Measurements from ENCODE around the gene MRGPRD.
"Not testable (repeated sequence)": the region's sequence is repeated elsewhere in the genome, so short reads cannot be mapped to it uniquely, and the experiment has no call there.

The MRGPRD gene

DNA sequence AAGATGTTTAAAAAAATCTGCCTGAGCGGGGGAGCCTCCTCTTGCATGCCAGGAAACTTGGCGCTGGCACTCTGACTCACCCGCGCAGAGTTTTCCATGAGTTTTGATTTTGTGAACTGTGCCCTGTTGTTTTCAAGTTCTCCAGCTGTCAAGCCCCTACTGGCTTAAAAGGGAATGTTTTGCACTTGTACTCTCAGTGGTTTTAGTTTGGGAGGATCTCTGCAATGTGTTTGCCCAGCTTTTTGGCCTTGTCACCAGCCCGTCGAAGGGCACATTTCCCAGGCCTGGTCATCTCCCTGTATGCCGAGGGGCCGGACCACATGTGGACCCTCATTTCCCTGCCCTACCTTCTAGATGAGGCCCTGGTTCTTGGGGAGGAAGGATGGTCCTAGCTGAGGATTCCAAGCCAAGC, 20.1 kb upstream of the MRGPRD start:
- no peak overlapping the region for H3K4me3 ChIP-seq (ENCODE audit: insufficient read depth, low read depth, low read length)
- 91 to 93% methylated on average over 8 of the region's 8 CpGs for WGBS, 2 experiments
- H3K9me3 ChIP-seq (ENCODE audit: control insufficient read depth, low read length), result no peaks in the 10 kb centered on the region
- no peak overlapping the region for H3K27ac ChIP-seq (ENCODE audit: insufficient read depth, low read depth, low read length, poor library complexity, severe bottlenecking)
- no peaks in the 10 kb centered on the region for H3K27me3 ChIP-seq (ENCODE audit: control insufficient read depth, insufficient read depth, low read length, poor library complexity, severe bottlenecking)
- H3K4me1 ChIP-seq (ENCODE audit: control insufficient read depth, insufficient read depth, low read length), result no peaks in the 10 kb centered on the region
- H3K36me3 ChIP-seq (ENCODE audit: control insufficient read depth, insufficient read depth, low read length), result no peaks in the 10 kb centered on the region

- WGBS, 2 experiments, result 94 to 95% methylated on average over 5 of the region's 5 CpGs
- H3K27ac ChIP-seq (ENCODE audit: insufficient read depth, low read depth, low read length, poor library complexity, severe bottlenecking), result no peak overlapping the region
Observed at GRCh38 chr11:69000391-69000790, 19.6 kb upstream of the MRGPRD start.

DNA sequence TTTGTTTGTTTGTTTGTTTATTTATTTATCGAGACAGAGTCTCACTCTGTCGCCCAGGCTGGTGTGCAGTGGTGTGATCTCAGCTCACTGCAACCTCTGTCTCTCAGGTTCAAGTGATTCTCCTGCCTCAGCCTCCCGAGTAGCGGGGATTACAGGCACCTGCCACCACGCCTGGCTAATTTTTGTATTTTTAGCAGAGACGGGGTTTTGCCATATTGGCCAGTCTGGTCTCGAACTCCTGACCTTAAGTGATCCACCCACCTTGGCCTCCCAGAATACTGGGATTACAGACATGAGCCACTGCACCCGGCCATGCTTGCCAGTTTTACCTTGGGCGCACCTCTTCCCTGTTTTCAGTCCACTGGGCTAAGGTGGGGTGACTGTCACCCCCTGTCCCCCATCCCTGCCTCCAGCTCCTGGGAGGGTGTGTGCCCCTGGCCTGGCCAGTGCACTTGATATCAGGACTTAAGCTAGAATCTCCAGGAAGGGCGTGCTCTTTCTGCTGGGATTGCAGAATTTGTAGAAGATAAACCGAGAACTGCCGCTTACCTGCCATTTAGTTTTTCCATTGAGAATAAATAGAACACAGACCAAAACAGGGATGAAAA, 19.1 kb upstream of the MRGPRD start:
- H3K27ac ChIP-seq (ENCODE audit: insufficient read depth, low read depth, low read length, poor library complexity, severe bottlenecking); H3K36me3 ChIP-seq (ENCODE audit: control insufficient read depth, insufficient read depth, low read length): not testable (repeated sequence)
- WGBS, 2 experiments, result 93 to 95% methylated on average over 12 of the region's 12 CpGs

More at GRCh38 chr11:69000391-69000790, 19.6 kb upstream of the MRGPRD start:
- Histone ChIP-seq H3K36me3 (ENCODE audit: control insufficient read depth, insufficient read depth, low read length) (no peaks in the 10 kb centered on the region), H3K4me1 (ENCODE audit: control insufficient read depth, insufficient read depth, low read length) (no peaks in the 10 kb centered on the region), H3K4me3 (ENCODE audit: insufficient read depth, low read depth, low read length) (no peak overlapping the region), H3K27me3 (ENCODE audit: control insufficient read depth, insufficient read depth, low read length, poor library complexity, severe bottlenecking) (no peaks in the 10 kb centered on the region), H3K9me3 (ENCODE audit: control insufficient read depth, low read length) (no peaks in the 10 kb centered on the region)

GRCh38 chr11:68999093-68999747, 18.4 kb upstream of the MRGPRD start:
- Histone ChIP-seq H3K36me3 (ENCODE audit: control insufficient read depth, insufficient read depth, low read length) (no peaks in the 10 kb centered on the region), H3K4me1 (ENCODE audit: control insufficient read depth, insufficient read depth, low read length) (no peaks in the 10 kb centered on the region), H3K9me3 (ENCODE audit: control insufficient read depth, low read length) (no peaks in the 10 kb centered on the region), H3K27me3 (ENCODE audit: control insufficient read depth, insufficient read depth, low read length, poor library complexity, severe bottlenecking) (no peaks in the 10 kb centered on the region), H3K27ac (ENCODE audit: insufficient read depth, low read depth, low read length, poor library complexity, severe bottlenecking) (no peak overlapping the region), H3K4me3 (ENCODE audit: insufficient read depth, low read depth, low read length) (no peak overlapping the region)
- WGBS, 2 experiments, result 92 to 93% methylated on average over 8 of the region's 8 CpGs

More for the DNA sequence above, 19.1 kb upstream of the MRGPRD start:
- not testable (repeated sequence) for H3K9me3 ChIP-seq (ENCODE audit: control insufficient read depth, low read length); H3K27me3 ChIP-seq (ENCODE audit: control insufficient read depth, insufficient read depth, low read length, poor library complexity, severe bottlenecking); H3K4me1 ChIP-seq (ENCODE audit: control insufficient read depth, insufficient read depth, low read length); H3K4me3 ChIP-seq (ENCODE audit: insufficient read depth, low read depth, low read length)

- Histone ChIP-seq H3K36me3 (ENCODE audit: control insufficient read depth, insufficient read depth, low read length) (no peaks in the 10 kb centered on the region), H3K4me1 (ENCODE audit: control insufficient read depth, insufficient read depth, low read length) (no peaks in the 10 kb centered on the region), H3K27me3 (ENCODE audit: control insufficient read depth, insufficient read depth, low read length, poor library complexity, severe bottlenecking) (no peaks in the 10 kb centered on the region), H3K4me3 (ENCODE audit: insufficient read depth, low read depth, low read length) (no peak overlapping the region), H3K27ac (ENCODE audit: insufficient read depth, low read depth, low read length, poor library complexity, severe bottlenecking) (no peak overlapping the region), H3K9me3 (ENCODE audit: control insufficient read depth, low read length) (no peaks in the 10 kb centered on the region)
- WGBS, 2 experiments, result 78 to 83% methylated on average over 13 of the region's 13 CpGs
Observed at GRCh38 chr11:68998390-68998911, 17.7 kb upstream of the MRGPRD start.

GRCh38 chr11:68997995-68998348, 17.2 kb upstream of the MRGPRD start:
- Histone ChIP-seq H3K4me3 (ENCODE audit: insufficient read depth, low read depth, low read length) (no peak overlapping the region), H3K36me3 (ENCODE audit: control insufficient read depth, insufficient read depth, low read length) (no peaks in the 10 kb centered on the region), H3K4me1 (ENCODE audit: control insufficient read depth, insufficient read depth, low read length) (no peaks in the 10 kb centered on the region), H3K27me3 (ENCODE audit: control insufficient read depth, insufficient read depth, low read length, poor library complexity, severe bottlenecking) (no peaks in the 10 kb centered on the region), H3K9me3 (ENCODE audit: control insufficient read depth, low read length) (no peaks in the 10 kb centered on the region), H3K27ac (ENCODE audit: insufficient read depth, low read depth, low read length, poor library complexity, severe bottlenecking) (no peak overlapping the region)

GRCh38 chr11:68997124-68997994, 16.6 kb upstream of the MRGPRD start:
- Histone ChIP-seq H3K27me3 (ENCODE audit: control insufficient read depth, insufficient read depth, low read length, poor library complexity, severe bottlenecking) (no peaks in the 10 kb centered on the region), H3K27ac (ENCODE audit: insufficient read depth, low read depth, low read length, poor library complexity, severe bottlenecking) (no peak overlapping the region), H3K36me3 (ENCODE audit: control insufficient read depth, insufficient read depth, low read length) (no peaks in the 10 kb centered on the region), H3K4me1 (ENCODE audit: control insufficient read depth, insufficient read depth, low read length) (no peaks in the 10 kb centered on the region), H3K4me3 (ENCODE audit: insufficient read depth, low read depth, low read length) (no peak overlapping the region), H3K9me3 (ENCODE audit: control insufficient read depth, low read length) (no peaks in the 10 kb centered on the region)
- WGBS, 2 experiments, result 88 to 89% methylated on average over 19 of the region's 19 CpGs

GRCh38 chr11:68996376-68997123, 15.8 kb upstream of the MRGPRD start:
- Histone ChIP-seq H3K27ac (ENCODE audit: insufficient read depth, low read depth, low read length, poor library complexity, severe bottlenecking) (no peak overlapping the region), H3K4me1 (ENCODE audit: control insufficient read depth, insufficient read depth, low read length) (no peaks in the 10 kb centered on the region), H3K27me3 (ENCODE audit: control insufficient read depth, insufficient read depth, low read length, poor library complexity, severe bottlenecking) (no peaks in the 10 kb centered on the region), H3K36me3 (ENCODE audit: control insufficient read depth, insufficient read depth, low read length) (no peaks in the 10 kb centered on the region), H3K9me3 (ENCODE audit: control insufficient read depth, low read length) (no peaks in the 10 kb centered on the region), H3K4me3 (ENCODE audit: insufficient read depth, low read depth, low read length) (no peak overlapping the region)
- WGBS, 2 experiments, result 93 to 94% methylated on average over 24 of the region's 24 CpGs

DNA sequence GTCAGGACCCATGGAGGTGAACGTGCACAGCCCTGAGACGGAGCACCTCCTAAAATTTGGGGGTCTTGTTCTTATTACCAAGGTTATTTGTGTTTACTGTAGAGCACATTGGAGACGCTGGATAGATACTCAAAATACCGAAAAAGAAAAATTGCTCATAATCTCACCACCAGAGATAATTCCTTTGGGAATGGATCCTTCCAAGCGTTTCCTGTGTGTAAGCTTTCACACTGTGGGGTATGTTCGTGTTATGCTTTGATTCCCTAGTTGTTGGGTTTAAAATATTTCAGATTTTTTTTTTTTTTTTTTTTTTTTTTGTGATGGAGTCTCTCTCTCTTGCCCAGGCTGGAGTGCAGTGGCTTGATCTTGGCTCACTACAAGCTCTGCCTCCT, 14.1 kb upstream of the MRGPRD start:
- Histone ChIP-seq H3K9me3 (ENCODE audit: control insufficient read depth, low read length) (no peaks in the 10 kb centered on the region), H3K27ac (ENCODE audit: insufficient read depth, low read depth, low read length, poor library complexity, severe bottlenecking) (no peak overlapping the region), H3K4me3 (ENCODE audit: insufficient read depth, low read depth, low read length) (no peak overlapping the region), H3K27me3 (ENCODE audit: control insufficient read depth, insufficient read depth, low read length, poor library complexity, severe bottlenecking) (no peaks in the 10 kb centered on the region), H3K4me1 (ENCODE audit: control insufficient read depth, insufficient read depth, low read length) (no peaks in the 10 kb centered on the region), H3K36me3 (ENCODE audit: control insufficient read depth, insufficient read depth, low read length) (no peaks in the 10 kb centered on the region)
- 89 to 95% methylated on average over 5 to 6 of the region's 6 CpGs for WGBS, 2 experiments
